OCI-M1 (cell line): ENCODE results near the gene ZSCAN31.
A peak's percentile ranks its signal among the peaks of the same experiment; 100 is the strongest.

Experiments
- DNase-seq: peaks from one replicate; lab custom pipeline; 2025; lab: John Stamatoyannopoulos, UW

Gene ZSCAN31

GRCh38 chr6:28353356-28353755, 17.4 kb upstream of the ZSCAN31 start:
- no peak for DNase-seq

- DNase-seq, result no peak
Measured at GRCh38 chr6:28351493-28351925, 15.6 kb upstream of the ZSCAN31 start.

- DNase-seq, result peak; percentile 69
Measured at GRCh38 chr6:28351087-28351486, 15.1 kb upstream of the ZSCAN31 start.

- DNase-seq, result peak; percentile 97
Measured at GRCh38 chr6:28349892-28350737, 14.2 kb upstream of the ZSCAN31 start, which contains the start of gene ZKSCAN3. ZKSCAN3 (plus strand) TSS chr6:28349947; CDS start chr6:28359587, 9,640 bp downstream.

- DNase-seq, result no peak
Measured at GRCh38 chr6:28349344-28349891, 13.5 kb upstream of the ZSCAN31 start.

- peak; percentile 62 for DNase-seq
Measured at GRCh38 chr6:28347119-28347518, 11.2 kb upstream of the ZSCAN31 start.

- no peak for DNase-seq
Measured at GRCh38 chr6:28345201-28345600, 9.3 kb upstream of the ZSCAN31 start.

GRCh38 chr6:28343898-28344677, 8.1 kb upstream of the ZSCAN31 start:
- peak; percentile 68 for DNase-seq

- DNase-seq, result peak; percentile 37
Measured at GRCh38 chr6:28340310-28341095, 4.6 kb upstream of the ZSCAN31 start.

GRCh38 chr6:28337121-28337520, 1.2 kb upstream of the ZSCAN31 start:
- peak; percentile 75 for DNase-seq

GRCh38 chr6:28336284-28337120, 554 bp upstream of the ZSCAN31 start:
- peak; percentile 98 for DNase-seq

GRCh38 chr6:28335040-28335563, 846 bp downstream of the ZSCAN31 start:
- DNase-seq, result peak; percentile 100

- no peak for DNase-seq
Measured at GRCh38 chr6:28334286-28335039, 1.5 kb downstream of the ZSCAN31 start.

GRCh38 chr6:28333599-28334018, 2.3 kb downstream of the ZSCAN31 start:
- peak; percentile 67 for DNase-seq

- DNase-seq, result peak; percentile 56
Measured at GRCh38 chr6:28333047-28333446, 2.9 kb downstream of the ZSCAN31 start.

GRCh38 chr6:28330041-28330440, 5.9 kb downstream of the ZSCAN31 start:
- peak; percentile 31 for DNase-seq

GRCh38 chr6:28326371-28326948, 9.5 kb downstream of the ZSCAN31 start:
- no peak for DNase-seq

GRCh38 chr6:28323813-28324424, 12.0 kb downstream of the ZSCAN31 start:
- DNase-seq, result no peak

GRCh38 chr6:28322661-28323060, 13.3 kb downstream of the ZSCAN31 start:
- no peak for DNase-seq
